SU-DHL-6 (cell line): ENCODE data around the gene PLCD1.

Experiments
- H2AFZ ChIP-seq: fragments of 200-600 bp; sonication (generic); 2 replicates; pipeline ENCODE4 v1.6.1; 2014; ENCODE audit warnings: low read depth, mild to moderate bottlenecking, moderate library complexity, mixed read lengths, antibody characterized with exemption, low read length; ENCODE audit not compliant: severe bottlenecking
- H3F3A ChIP-seq: fragments of 200-600 bp; shearing (Covaris generic); 2 replicates; pipeline ENCODE4 v1.6.0; 2016; ENCODE audit warnings: antibody characterized with exemption, mild to moderate bottlenecking; ENCODE audit not compliant: insufficient read depth
- H3K27ac ChIP-seq: fragments of 200-600 bp; sonication (generic); 2 replicates; pipeline ENCODE4 v1.5.1; 2016; ENCODE audit warnings: low read depth, mild to moderate bottlenecking, low read length, moderate library complexity, mixed read lengths
- H3K27me3 ChIP-seq: fragments of 200-600 bp; sonication (generic), shearing (Covaris generic); 2 replicates; pipeline ENCODE4 v1.6.0; 2014; ENCODE audit warnings: mild to moderate bottlenecking, low read length
- H3K36me3 ChIP-seq: fragments of 200-600 bp; sonication (generic); 2 replicates; pipeline ENCODE4 v1.6.1; 2014; ENCODE audit warnings: mild to moderate bottlenecking, low read length, mixed read lengths
- H3K4me2 ChIP-seq: fragments of 300-600, 200-600 bp; shearing (Covaris generic), sonication (generic); 2 replicates; pipeline ENCODE4 v1.6.0; 2014; ENCODE audit warnings: low read length, low read depth, mild to moderate bottlenecking; ENCODE audit not compliant: poor library complexity, severe bottlenecking
- H3K4me3 ChIP-seq: fragments of 200-600 bp; sonication (generic); 2 replicates; pipeline ENCODE4 v1.5.1; 2014; ENCODE audit warnings: antibody characterized with exemption, low read length, mild to moderate bottlenecking, mixed read lengths; ENCODE audit not compliant: insufficient read depth, poor library complexity, severe bottlenecking
- H3K79me2 ChIP-seq: fragments of 200-600 bp; sonication (generic); 2 replicates; pipeline ENCODE4 v1.6.1; 2014; ENCODE audit warnings: mild to moderate bottlenecking, low read length, moderate library complexity; ENCODE audit not compliant: insufficient read depth
- H3K9ac ChIP-seq: fragments of 200-600 bp; sonication (generic); 2 replicates; pipeline ENCODE4 v1.7.0; 2014; ENCODE audit warnings: mild to moderate bottlenecking, low read length
- H3K9me2 ChIP-seq: fragments of 200-600 bp; sonication (generic); replicated peaks from 2 replicates; pipeline ENCODE4 v1.6.1; 2014; ENCODE audit warnings: low read length; ENCODE audit not compliant: insufficient read depth
- H3K9me3 ChIP-seq: fragments of 200-600 bp; sonication (generic); 2 replicates; pipeline ENCODE4 v1.6.1; 2014; ENCODE audit warnings: low read length, mixed read lengths; ENCODE audit not compliant: insufficient read depth
- H4K20me1 ChIP-seq: fragments of 200-600 bp; sonication (generic); 2 replicates; pipeline ENCODE4 v1.6.1; 2014; ENCODE audit warnings: low read depth, mild to moderate bottlenecking, antibody characterized with exemption, low read length, moderate library complexity, mixed read lengths
- EZH2phosphoT487 ChIP-seq: fragments of 200-600 bp; sonication (generic), shearing (Covaris generic); conservative IDR thresholded peaks from 2 replicates; pipeline ENCODE4 v1.6.1; 2018; ENCODE audit warnings: mild to moderate bottlenecking, antibody characterized with exemption, low read length, moderate library complexity, mixed read lengths
- TF ChIP-seq, protein P1 (sequence below): fragments of 200-600 bp; sonication (generic); IDR thresholded peaks from one replicate; pipeline ENCODE4 v1.5.1; 2017; ENCODE audit warnings: antibody characterized with exemption, mild to moderate bottlenecking, low read length, moderate library complexity; ENCODE audit not compliant: insufficient read depth, poor library complexity, severe bottlenecking

PLCD1 gene

GRCh38 chr3:37992271-37993066 is 37.0 kb downstream of the PLCD1 start:
- Histone ChIP-seq H4K20me1 (no peaks in the 10 kb centered on the region), H3K4me3 (no peak overlapping the region), H3K36me3 (no peaks in the 10 kb centered on the region), H3K79me2 (no peaks in the 10 kb centered on the region), H3K27ac (no peak overlapping the region), H3K9me3 (no peaks in the 10 kb centered on the region), H3K27me3 (no peaks in the 10 kb centered on the region), H3K9me2 (no peaks in the 10 kb centered on the region), H3K9ac (no peak overlapping the region), H3F3A (no peaks in the 10 kb centered on the region), H3K4me2 (no peak overlapping the region), H2AFZ (no peak overlapping the region)
- TF ChIP-seq, protein P1, sequence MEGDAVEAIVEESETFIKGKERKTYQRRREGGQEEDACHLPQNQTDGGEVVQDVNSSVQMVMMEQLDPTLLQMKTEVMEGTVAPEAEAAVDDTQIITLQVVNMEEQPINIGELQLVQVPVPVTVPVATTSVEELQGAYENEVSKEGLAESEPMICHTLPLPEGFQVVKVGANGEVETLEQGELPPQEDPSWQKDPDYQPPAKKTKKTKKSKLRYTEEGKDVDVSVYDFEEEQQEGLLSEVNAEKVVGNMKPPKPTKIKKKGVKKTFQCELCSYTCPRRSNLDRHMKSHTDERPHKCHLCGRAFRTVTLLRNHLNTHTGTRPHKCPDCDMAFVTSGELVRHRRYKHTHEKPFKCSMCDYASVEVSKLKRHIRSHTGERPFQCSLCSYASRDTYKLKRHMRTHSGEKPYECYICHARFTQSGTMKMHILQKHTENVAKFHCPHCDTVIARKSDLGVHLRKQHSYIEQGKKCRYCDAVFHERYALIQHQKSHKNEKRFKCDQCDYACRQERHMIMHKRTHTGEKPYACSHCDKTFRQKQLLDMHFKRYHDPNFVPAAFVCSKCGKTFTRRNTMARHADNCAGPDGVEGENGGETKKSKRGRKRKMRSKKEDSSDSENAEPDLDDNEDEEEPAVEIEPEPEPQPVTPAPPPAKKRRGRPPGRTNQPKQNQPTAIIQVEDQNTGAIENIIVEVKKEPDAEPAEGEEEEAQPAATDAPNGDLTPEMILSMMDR, result no peak
- TF ChIP-seq EZH2phosphoT487, result no peak

- Histone ChIP-seq H3K4me2 (no peak overlapping the region), H3K27me3 (no peaks in the 10 kb centered on the region), H3F3A (no peaks in the 10 kb centered on the region), H2AFZ (no peak overlapping the region), H3K9me2 (no peaks in the 10 kb centered on the region), H3K9ac (no peak overlapping the region), H3K79me2 (no peaks in the 10 kb centered on the region), H3K9me3 (no peaks in the 10 kb centered on the region), H3K27ac (no peak overlapping the region), H4K20me1 (no peaks in the 10 kb centered on the region), H3K4me3 (no peak overlapping the region), H3K36me3 (no peaks in the 10 kb centered on the region)
- TF ChIP-seq EZH2phosphoT487, result no peak
- TF ChIP-seq, protein P1, result no peak
Observed at GRCh38 chr3:37991823-37992222, 37.6 kb downstream of the PLCD1 start.

DNA sequence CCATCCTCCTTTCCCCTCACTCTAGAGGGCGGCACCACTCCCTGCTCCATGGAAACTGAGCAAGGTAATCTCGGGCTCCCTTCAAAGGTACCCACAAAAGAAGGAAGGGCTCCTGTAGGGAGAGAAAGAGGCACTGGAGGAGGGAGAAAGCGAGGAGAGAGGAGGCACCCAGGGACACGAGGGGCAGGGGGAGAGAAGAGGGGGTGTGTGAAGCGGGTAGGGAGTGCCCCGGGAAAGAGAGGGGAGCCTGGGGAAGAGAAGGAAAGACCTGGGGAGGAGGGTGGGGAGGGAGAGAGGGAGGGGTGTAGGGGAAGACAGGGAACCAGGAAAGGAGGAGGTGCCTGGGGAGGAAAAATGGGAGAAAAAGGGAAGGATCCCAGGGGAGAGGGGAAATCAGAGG is 38.3 kb downstream of the PLCD1 start:
- Histone ChIP-seq H3K9me2 (no peaks in the 10 kb centered on the region), H3K36me3 (no peaks in the 10 kb centered on the region), H3F3A (no peaks in the 10 kb centered on the region), H3K4me2 (no peak overlapping the region), H3K27ac (no peak overlapping the region), H3K4me3 (no peak overlapping the region), H2AFZ (no peak overlapping the region), H3K9ac (no peak overlapping the region), H3K79me2 (no peaks in the 10 kb centered on the region), H4K20me1 (no peaks in the 10 kb centered on the region), H3K27me3 (no peaks in the 10 kb centered on the region), H3K9me3 (no peaks in the 10 kb centered on the region)
- TF ChIP-seq EZH2phosphoT487, result no peak
- TF ChIP-seq, protein P1, result no peak
